GM12878 (cell line): ENCODE measurements around the gene DGKI. TPM values are rescaled to one million over a fixed set of nuclear protein-coding genes. Genes with fewer than 3 reads are reported as not detected.

ENCODE experiments used
- ATAC-seq: fragments of 200-7000 bp; cut with Tn5 transposase; 3 replicates; pipeline ENCODE4 v1.9.1; 2020; ENCODE audit warnings: mild to moderate bottlenecking, moderate library complexity
- BruUV-seq: library from RNA; stranded (reverse); fragments of 400-500 nt; replicated peaks from 2 replicates; lab custom pipeline; 2021; lab: Mats Ljungman, UMichigan
- CTCF ChIA-PET: fragments of 300-600 bp; sonication (Branson Sonifier 250); formaldehyde crosslinking; extraction: SDS; loops from one replicate; lab custom pipeline; 2021; ENCODE audit warnings: inconsistent platforms; lab: Yijun Ruan, JAX
- POLR2A ChIA-PET: fragments of 350-600 bp; formaldehyde crosslinking; extraction: SDS; loops from one replicate; lab custom pipeline; 2021; ENCODE audit warnings: inconsistent platforms; lab: Charles Lee
- RAD21 ChIA-PET: fragments of 300-600 bp; sonication (Branson Sonifier 250); formaldehyde crosslinking; loops from one replicate; lab custom pipeline; 2023; ENCODE audit warnings: antibody characterized with exemption; ENCODE audit not compliant: unreplicated experiment; lab: Charles Lee
- SMC1A ChIA-PET: fragments of 300-600 bp; sonication (Branson Sonifier 250); formaldehyde crosslinking; loops from one replicate; lab custom pipeline; 2023; ENCODE audit not compliant: unreplicated experiment, uncharacterized antibody; lab: Charles Lee
- DNase-seq: peaks from one replicate; pipeline ENCODE4 v3.0.0-alpha.2; 2011; ENCODE audit warnings: low read depth, low spot score
- FAIRE-seq: peaks from 3 replicates; lab custom pipeline; 2011; peaks lifted over from hg19 to GRCh38; lab: Jason Lieb, UNC
- H2AFZ ChIP-seq: 2 replicates; pipeline ENCODE4 v1.6.0; 2011; ENCODE audit warnings: low read depth, low read length, control low read depth; ENCODE audit not compliant: control insufficient read depth
- H3K27ac ChIP-seq: 2 replicates; pipeline ENCODE4 v1.5.1; 2011; ENCODE audit warnings: control low read depth; ENCODE audit not compliant: control insufficient read depth, insufficient read depth
- H3K27me3 ChIP-seq, 2 experiments: replicated peaks in 1 of 2; 2 replicates each; pipeline versions ENCODE4 v1.6.0 to v1.6.1; 2011; ENCODE audit warnings: low read length in 1 of 2; ENCODE audit not compliant: control insufficient read depth in 2 of 2, insufficient read depth in 2 of 2
- H3K36me3 ChIP-seq, 2 experiments: 2 replicates each; pipeline ENCODE4 v1.5.1; 2011; ENCODE audit warnings: low read length in 1 of 2; ENCODE audit not compliant: control insufficient read depth in 2 of 2, insufficient read depth in 2 of 2
- H3K4me1 ChIP-seq: 2 replicates; pipeline ENCODE4 v1.6.1; 2011; ENCODE audit warnings: mild to moderate bottlenecking, low read length, moderate library complexity, mixed read lengths; ENCODE audit not compliant: control insufficient read depth, insufficient read depth
- H3K4me2 ChIP-seq: 2 replicates; pipeline ENCODE4 v1.6.0; 2011; ENCODE audit warnings: control low read depth; ENCODE audit not compliant: control insufficient read depth, insufficient read depth
- H3K4me3 ChIP-seq: fragments of 200-600 bp; sonication (generic); 2 replicates; pipeline ENCODE4 v1.5.1; 2016
- H3K79me2 ChIP-seq: 2 replicates; pipeline ENCODE4 v1.6.0; 2011; ENCODE audit warnings: low read length; ENCODE audit not compliant: control insufficient read depth, insufficient read depth
- H3K9ac ChIP-seq: 2 replicates; pipeline ENCODE4 v1.8.0; 2011; ENCODE audit warnings: low read length, control low read depth, mixed read lengths; ENCODE audit not compliant: control insufficient read depth, insufficient read depth
- H3K9me3 ChIP-seq: replicated peaks from 3 replicates; pipeline ENCODE4 v1.5.1; 2011; ENCODE audit warnings: mild to moderate bottlenecking, low read length; ENCODE audit not compliant: control insufficient read depth, insufficient read depth
- H4K20me1 ChIP-seq: 2 replicates; pipeline ENCODE4 v1.6.0; 2011; ENCODE audit not compliant: control insufficient read depth, insufficient read depth
- IKZF2 ChIP-seq, 2 experiments: fragments of 450-650 bp; IDR thresholded peaks; 2 replicates each; pipeline ENCODE4 v1.6.1; 2017; ENCODE audit warnings: mild to moderate bottlenecking in 2 of 2, moderate library complexity in 2 of 2
- MTA2 ChIP-seq: fragments of 450-650 bp; IDR thresholded peaks from 2 replicates; pipeline ENCODE4 v1.6.1; 2016; ENCODE audit warnings: low read depth, mild to moderate bottlenecking, moderate library complexity
- NFIC ChIP-seq: IDR thresholded peaks from 2 replicates; pipeline ENCODE4 v1.6.1; 2012; ENCODE audit warnings: low read depth, mild to moderate bottlenecking, inconsistent platforms, low read length, moderate library complexity
- NR2C1 ChIP-seq: fragments of 450-650 bp; IDR thresholded peaks from 2 replicates; pipeline ENCODE4 v1.6.1; 2017; ENCODE audit warnings: antibody characterized with exemption, mild to moderate bottlenecking, moderate library complexity
- RBBP5 ChIP-seq: fragments of 200-600 bp; sonication (generic); conservative IDR thresholded peaks from 2 replicates; pipeline ENCODE4 v1.6.1; 2016
- RUNX3 ChIP-seq: IDR thresholded peaks from 2 replicates; pipeline ENCODE4 v1.6.1; 2012; ENCODE audit warnings: low read length, inconsistent platforms
- TAF1 ChIP-seq: IDR thresholded peaks from 2 replicates; pipeline ENCODE4 v1.6.1; 2011; ENCODE audit warnings: mild to moderate bottlenecking, low read depth, low read length, borderline replicate concordance
- ZNF24 ChIP-seq: fragments of 450-650 bp; IDR thresholded peaks from 2 replicates; pipeline ENCODE4 v1.6.1; 2017; ENCODE audit warnings: antibody characterized with exemption, mild to moderate bottlenecking
- WGBS: methylation state at CpG from one replicate; pipeline ENCODE4 v1.1.6; 2016; ENCODE audit warnings: low lambda C conversion rate; ENCODE audit not compliant: insufficient replicate concordance, insufficient coverage; ENCODE audit errors: missing lambda C conversion rate; 5-methylcytosine and 5-hydroxymethylcytosine counted together
- in situ Hi-C: fragments of 300-500 bp; cut with MboI; formaldehyde crosslinking; loops from 9 replicates; pipeline ENCODE4 v1.14.3; 2018; ENCODE audit warnings: mixed read lengths
- intact Hi-C: fragments of 100-400 bp; cut with micrococcal nuclease; formaldehyde crosslinking; loops from one replicate; pipeline ENCODE4 v1.14.2; 2022; ENCODE audit not compliant: unreplicated experiment
- polyA plus RNA-seq, 11 experiments: library from polyadenylated mRNA; depleted of rRNA in 4 of 11; unstranded in 6 of 11; stranded (reverse) in 5 of 11; fragments of >200 nt; fragmentation: Nextera tagmentation in 4 of 11; fragmentation: Illumina TruSeq in 1 of 11; extraction: Ambion mirVana in 4 of 11; extraction: Trizol in 1 of 11; gene quantifications; 1 replicate in 1 of 11; 2 replicates in 10 of 11; pipeline versions ENCODE4 v1.2.1 to v1.2.3, GENCODE V29; 2011 to 2016; ENCODE audit warnings: inconsistent platforms in 2 of 11, missing spikeins in 2 of 11, low read depth in 1 of 11
- total RNA-seq, 4 experiments: library from RNA; depleted of rRNA in 3 of 4; stranded (reverse); fragments of >200 nt in 3 of 4; fragmentation: Illumina TruSeq in 1 of 4; extraction: Trizol in 1 of 4; gene quantifications; 2 replicates each; pipeline versions ENCODE4 v1.2.1 to v1.2.3, GENCODE V29; 2013 to 2021
- TF ChIP-seq, protein P1 (sequence below): fragments of 450-650 bp; IDR thresholded peaks from 2 replicates; pipeline ENCODE4 v1.6.1; 2018; ENCODE audit warnings: borderline replicate concordance, mild to moderate bottlenecking; ENCODE audit not compliant: partially characterized antibody
- TF ChIP-seq, protein P2 (sequence below): fragments of 450-650 bp; IDR thresholded peaks from 2 replicates; pipeline ENCODE4 v1.6.1; 2016; ENCODE audit warnings: mild to moderate bottlenecking
- TF ChIP-seq, protein P3 (sequence below): fragments of 450-650 bp; IDR thresholded peaks from 2 replicates; pipeline ENCODE4 v1.6.1; 2017; ENCODE audit warnings: low read depth, mild to moderate bottlenecking, moderate library complexity

The DGKI gene
- total and polyA plus RNA-seq, 10 of the 15 experiments (the other 5 are each of a cell fraction or from before 2014, with no cell fraction given): 10.4 to 37.1 (median 22.1) TPM

DNA sequence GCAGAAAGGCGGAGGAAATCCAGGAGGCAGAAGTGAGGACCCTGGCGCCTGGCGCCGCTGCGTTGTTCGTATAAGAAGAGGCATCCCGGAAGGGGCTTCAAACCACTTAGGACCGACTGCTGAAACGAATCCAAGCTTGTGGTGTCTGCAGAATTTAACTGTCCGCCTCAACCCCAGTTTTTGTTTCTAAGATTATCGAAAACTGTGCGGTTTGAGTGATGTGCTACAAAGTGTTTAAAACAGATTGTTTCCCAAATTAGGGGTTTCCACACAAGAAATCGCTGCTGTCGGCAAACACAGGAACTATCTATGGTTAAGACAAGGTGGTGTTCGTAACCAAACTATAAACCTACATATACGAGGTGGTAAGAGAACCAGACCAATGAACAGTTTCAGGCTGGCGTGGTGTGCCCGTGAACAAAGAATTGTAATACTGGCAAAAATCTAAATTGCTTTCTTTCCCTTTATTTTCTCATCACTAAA is 835 bp upstream of the DGKI start:
- H3K36me3 ChIP-seq: no peaks in the 10 kb centered on the region
- no peak overlapping the region for H3K27ac ChIP-seq
- FAIRE-seq (peak; percentile 78), ATAC-seq (peak; percentile 61), DNase-seq (peak; percentile 35)
- H4K20me1 ChIP-seq: no peaks in the 10 kb centered on the region
- in situ Hi-C loops: no loop called here
- no peaks in the 10 kb centered on the region for H3K79me2 ChIP-seq
- WGBS: 41% methylated on average over 18 of the region's 18 CpGs
- H3K9me3 ChIP-seq: no peaks in the 10 kb centered on the region; the same call in 2 of the 3 replicates
- ChIA-PET POLR2A (interaction anchor here (0.6 to 1.5 kb wide), 3 partner anchors 11 to 191 kb away, joined by 3 to 5 read pairs (median 4); no protein-coding TSS in a partner anchor), RAD21 (interaction anchor here (0.7 to 1.3 kb wide), 5 partner anchors 26 to 93 kb away, joined by 3 to 5 read pairs (median 4); no protein-coding TSS in a partner anchor), CTCF (interaction anchor here (0.9 to 2.2 kb wide), 4 partner anchors 11 to 191 kb away, joined by 3 to 6 read pairs (median 4); no protein-coding TSS in a partner anchor), SMC1A (interaction anchor here (0.6 to 1.3 kb wide), 4 partner anchors 35 to 179 kb away, joined by 3 to 4 read pairs (median 3); no protein-coding TSS in a partner anchor)
- TF ChIP-seq RUNX3 (peak; percentile 57), MTA2 (peak; percentile 54), RBBP5 (no peak), TAF1 (no peak), IKZF2 (IDR thresholded peaks at IDR 0.05) (0 out of 4 replicates have a peak, but pooled peaks have one; percentile 12 to 19), NFIC (no peak), NR2C1 (no peak), ZNF24 (no peak)
- TF ChIP-seq, protein P1, sequence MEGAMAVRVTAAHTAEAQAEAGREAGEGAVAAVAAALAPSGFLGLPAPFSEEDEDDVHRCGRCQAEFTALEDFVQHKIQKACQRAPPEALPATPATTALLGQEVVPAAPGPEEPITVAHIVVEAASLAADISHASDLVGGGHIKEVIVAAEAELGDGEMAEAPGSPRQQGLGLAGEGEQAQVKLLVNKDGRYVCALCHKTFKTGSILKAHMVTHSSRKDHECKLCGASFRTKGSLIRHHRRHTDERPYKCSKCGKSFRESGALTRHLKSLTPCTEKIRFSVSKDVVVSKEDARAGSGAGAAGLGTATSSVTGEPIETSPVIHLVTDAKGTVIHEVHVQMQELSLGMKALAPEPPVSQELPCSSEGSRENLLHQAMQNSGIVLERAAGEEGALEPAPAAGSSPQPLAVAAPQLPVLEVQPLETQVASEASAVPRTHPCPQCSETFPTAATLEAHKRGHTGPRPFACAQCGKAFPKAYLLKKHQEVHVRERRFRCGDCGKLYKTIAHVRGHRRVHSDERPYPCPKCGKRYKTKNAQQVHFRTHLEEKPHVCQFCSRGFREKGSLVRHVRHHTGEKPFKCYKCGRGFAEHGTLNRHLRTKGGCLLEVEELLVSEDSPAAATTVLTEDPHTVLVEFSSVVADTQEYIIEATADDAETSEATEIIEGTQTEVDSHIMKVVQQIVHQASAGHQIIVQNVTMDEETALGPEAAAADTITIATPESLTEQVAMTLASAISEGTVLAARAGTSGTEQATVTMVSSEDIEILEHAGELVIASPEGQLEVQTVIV: no peak
- TF ChIP-seq, protein P2, sequence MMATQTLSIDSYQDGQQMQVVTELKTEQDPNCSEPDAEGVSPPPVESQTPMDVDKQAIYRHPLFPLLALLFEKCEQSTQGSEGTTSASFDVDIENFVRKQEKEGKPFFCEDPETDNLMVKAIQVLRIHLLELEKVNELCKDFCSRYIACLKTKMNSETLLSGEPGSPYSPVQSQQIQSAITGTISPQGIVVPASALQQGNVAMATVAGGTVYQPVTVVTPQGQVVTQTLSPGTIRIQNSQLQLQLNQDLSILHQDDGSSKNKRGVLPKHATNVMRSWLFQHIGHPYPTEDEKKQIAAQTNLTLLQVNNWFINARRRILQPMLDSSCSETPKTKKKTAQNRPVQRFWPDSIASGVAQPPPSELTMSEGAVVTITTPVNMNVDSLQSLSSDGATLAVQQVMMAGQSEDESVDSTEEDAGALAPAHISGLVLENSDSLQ: 0 out of 2 replicates have a peak, but pooled peaks have one; percentile 24
- TF ChIP-seq, protein P3, sequence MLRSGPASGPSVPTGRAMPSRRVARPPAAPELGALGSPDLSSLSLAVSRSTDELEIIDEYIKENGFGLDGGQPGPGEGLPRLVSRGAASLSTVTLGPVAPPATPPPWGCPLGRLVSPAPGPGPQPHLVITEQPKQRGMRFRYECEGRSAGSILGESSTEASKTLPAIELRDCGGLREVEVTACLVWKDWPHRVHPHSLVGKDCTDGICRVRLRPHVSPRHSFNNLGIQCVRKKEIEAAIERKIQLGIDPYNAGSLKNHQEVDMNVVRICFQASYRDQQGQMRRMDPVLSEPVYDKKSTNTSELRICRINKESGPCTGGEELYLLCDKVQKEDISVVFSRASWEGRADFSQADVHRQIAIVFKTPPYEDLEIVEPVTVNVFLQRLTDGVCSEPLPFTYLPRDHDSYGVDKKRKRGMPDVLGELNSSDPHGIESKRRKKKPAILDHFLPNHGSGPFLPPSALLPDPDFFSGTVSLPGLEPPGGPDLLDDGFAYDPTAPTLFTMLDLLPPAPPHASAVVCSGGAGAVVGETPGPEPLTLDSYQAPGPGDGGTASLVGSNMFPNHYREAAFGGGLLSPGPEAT: 0 out of 2 replicates have a peak, but pooled peaks have one; percentile 25
- no TSS peak for BruUV-seq
- H3K4me1 ChIP-seq: no peaks in the 10 kb centered on the region
- peaks cover 1 to 14% of the 10 kb centered on the region in 2 experiments; a peak in 2 of 4 replicates for H3K27me3 ChIP-seq
- intact Hi-C loops: loop anchor here (1.0 to 2.0 kb wide), 2 partner anchors 47 to 48 kb away; no protein-coding TSS in a partner anchor
- no peak overlapping the region for H2AFZ ChIP-seq
- no peak overlapping the region for H3K9ac ChIP-seq
- peak overlapping the region; percentile 64 for H3K4me2 ChIP-seq
- peak overlapping the region; percentile 17; the same call in 1 of the 2 replicates for H3K4me3 ChIP-seq
